HG03025 (cell line): ENCODE measurements around the gene DPYD.

Experiments
- ATAC-seq: cut with Tn5 transposase; IDR thresholded peaks from one replicate; pipeline ENCODE4 v1.9.1; 2021; ENCODE audit warnings: mild to moderate bottlenecking, moderate library complexity; ENCODE audit not compliant: unreplicated experiment, low FRiP score

The DPYD gene

GRCh38 chr1:97482022-97482421 lies 438.8 kb downstream of the DPYD start:
- no peak for ATAC-seq

- ATAC-seq: no peak
Observed at GRCh38 chr1:97467445-97467844, 453.4 kb downstream of the DPYD start.

GRCh38 chr1:97464305-97464704 lies 456.5 kb downstream of the DPYD start:
- no peak for ATAC-seq

- ATAC-seq: peak; percentile 95
Observed at GRCh38 chr1:97461782-97462181, 459.1 kb downstream of the DPYD start.

- no peak for ATAC-seq
Observed at GRCh38 chr1:97457446-97458089, 463.3 kb downstream of the DPYD start.

- no peak for ATAC-seq
Observed at GRCh38 chr1:97451944-97452343, 468.9 kb downstream of the DPYD start.

- no peak for ATAC-seq
Observed at GRCh38 chr1:97451046-97451826, 469.6 kb downstream of the DPYD start.

GRCh38 chr1:97441966-97442365 lies 478.9 kb downstream of the DPYD start:
- no peak for ATAC-seq

GRCh38 chr1:97433824-97434177 lies 487.0 kb downstream of the DPYD start:
- ATAC-seq: no peak

- no peak for ATAC-seq
Observed at GRCh38 chr1:97433094-97433823, 487.6 kb downstream of the DPYD start.

- ATAC-seq: no peak
Observed at GRCh38 chr1:97427371-97427770, 493.5 kb downstream of the DPYD start.

GRCh38 chr1:97424209-97424608 lies 496.6 kb downstream of the DPYD start:
- peak; percentile 79 for ATAC-seq

GRCh38 chr1:97423403-97423802 lies 497.4 kb downstream of the DPYD start:
- ATAC-seq: no peak

GRCh38 chr1:97417661-97418060 lies 503.2 kb downstream of the DPYD start:
- ATAC-seq: no peak

GRCh38 chr1:97414682-97415312 lies 506.0 kb downstream of the DPYD start:
- ATAC-seq: no peak

- no peak for ATAC-seq
Observed at GRCh38 chr1:97412737-97413136, 508.1 kb downstream of the DPYD start.

GRCh38 chr1:97412166-97412565 lies 508.7 kb downstream of the DPYD start:
- ATAC-seq: no peak

- ATAC-seq: no peak
Observed at GRCh38 chr1:97396463-97396862, 524.4 kb downstream of the DPYD start.

- no peak for ATAC-seq
Observed at GRCh38 chr1:97392701-97393100, 528.1 kb downstream of the DPYD start.

- ATAC-seq: no peak
Observed at GRCh38 chr1:97385536-97386277, 535.1 kb downstream of the DPYD start.
